ENCODE results near the gene MYEOV. TPM values are rescaled to one million over a fixed set of nuclear protein-coding genes. Genes with fewer than 3 reads are reported as not detected.

The MYEOV gene
- total RNA-seq, 1 experiment from 2014 or later: 182 TPM

GRCh38 chr11:69304258-69304657, 10.3 kb downstream of the MYEOV start:
- DNase-seq: no peak
- POLR2A ChIA-PET (ENCODE audit: unreplicated experiment): interaction anchor here (0.6 kb wide), 1 partner anchor 371 kb away, joined by 3 read pairs; the partner anchor contains the start of gene LTO1
- Histone ChIP-seq H3K4me3 (no peak overlapping the region), H2AFZ (no peak overlapping the region), H3K27ac (peak overlapping the region; percentile 22), H3K36me3 (ENCODE audit: low read depth) (peaks cover 79% of the 10 kb centered on the region), H3K27me3 (ENCODE audit: insufficient read depth, low read depth) (no peaks in the 10 kb centered on the region), H3F3A (ENCODE audit: insufficient read depth, low read depth) (peaks cover 83% of the 10 kb centered on the region), H4K20me1 (ENCODE audit: insufficient read depth) (peaks cover 54% of the 10 kb centered on the region), H3K79me2 (ENCODE audit: low read depth) (peaks cover 97% of the 10 kb centered on the region), H3K9me3 (ENCODE audit: insufficient read depth, low read depth) (no peaks in the 10 kb centered on the region), H3K4me2 (0 out of 2 replicates have a peak overlapping the region, but pooled peaks have one; percentile 98), H3K4me1 (replicated peaks; ENCODE audit: insufficient read depth) (peaks cover 69% of the 10 kb centered on the region), H3K9me2 (ENCODE audit: insufficient read depth) (no peaks in the 10 kb centered on the region)
- no TSS peak for BruUV-seq (replicated peaks)
- CTCF ChIA-PET: no interaction called here
- intact Hi-C loops (cut with micrococcal nuclease; ENCODE audit: unreplicated experiment): loop anchor here (5.0 kb wide), 1 partner anchor 48 kb away; no protein-coding TSS in a partner anchor
- no peak for TF ChIP-seq EZH2 (IDR thresholded peaks at IDR 0.05; ENCODE audit: low read depth)
- TF ChIP-seq, protein P1, sequence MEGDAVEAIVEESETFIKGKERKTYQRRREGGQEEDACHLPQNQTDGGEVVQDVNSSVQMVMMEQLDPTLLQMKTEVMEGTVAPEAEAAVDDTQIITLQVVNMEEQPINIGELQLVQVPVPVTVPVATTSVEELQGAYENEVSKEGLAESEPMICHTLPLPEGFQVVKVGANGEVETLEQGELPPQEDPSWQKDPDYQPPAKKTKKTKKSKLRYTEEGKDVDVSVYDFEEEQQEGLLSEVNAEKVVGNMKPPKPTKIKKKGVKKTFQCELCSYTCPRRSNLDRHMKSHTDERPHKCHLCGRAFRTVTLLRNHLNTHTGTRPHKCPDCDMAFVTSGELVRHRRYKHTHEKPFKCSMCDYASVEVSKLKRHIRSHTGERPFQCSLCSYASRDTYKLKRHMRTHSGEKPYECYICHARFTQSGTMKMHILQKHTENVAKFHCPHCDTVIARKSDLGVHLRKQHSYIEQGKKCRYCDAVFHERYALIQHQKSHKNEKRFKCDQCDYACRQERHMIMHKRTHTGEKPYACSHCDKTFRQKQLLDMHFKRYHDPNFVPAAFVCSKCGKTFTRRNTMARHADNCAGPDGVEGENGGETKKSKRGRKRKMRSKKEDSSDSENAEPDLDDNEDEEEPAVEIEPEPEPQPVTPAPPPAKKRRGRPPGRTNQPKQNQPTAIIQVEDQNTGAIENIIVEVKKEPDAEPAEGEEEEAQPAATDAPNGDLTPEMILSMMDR (conservative IDR thresholded peaks at IDR 0.05): no peak

DNA sequence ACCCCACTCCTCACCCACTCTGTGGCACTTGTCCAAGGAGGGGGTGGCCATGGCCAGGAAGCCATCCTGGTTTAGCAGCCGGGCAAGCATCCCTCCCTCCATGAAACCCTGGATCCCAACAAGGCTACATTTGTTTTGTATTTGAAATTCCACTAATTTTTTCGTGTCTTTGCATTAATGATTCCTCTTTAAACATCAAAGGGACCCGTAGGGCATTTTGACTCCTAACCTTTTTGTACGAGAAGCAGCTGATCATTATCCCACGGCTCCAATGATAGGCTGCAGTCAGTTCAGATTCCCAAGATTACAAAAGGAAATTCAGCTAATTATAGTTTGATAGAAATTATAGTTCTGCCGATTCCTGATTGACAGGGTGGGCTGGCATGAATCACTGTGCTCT, 10.7 kb downstream of the MYEOV start:
- POLR2A ChIA-PET (ENCODE audit: unreplicated experiment): interaction anchor here (0.6 kb wide), 2 partner anchors 76 to 371 kb away, joined by 3 to 5 read pairs; partner anchors contain the start of gene LTO1
- no TSS peak for BruUV-seq (replicated peaks)
- intact Hi-C loops (cut with micrococcal nuclease; ENCODE audit: unreplicated experiment): loop anchor here (5.0 kb wide), 1 partner anchor 48 kb away; no protein-coding TSS in a partner anchor
- H3K79me2 ChIP-seq (ENCODE audit: low read depth): peaks cover 97% of the 10 kb centered on the region
- TF ChIP-seq EZH2 (IDR thresholded peaks at IDR 0.05; ENCODE audit: low read depth): no peak
- TF ChIP-seq, protein P1 (conservative IDR thresholded peaks at IDR 0.05): no peak
- peak overlapping the region; percentile 22; the same call in 1 of the 2 replicates for H3K27ac ChIP-seq
- H3K36me3 ChIP-seq (ENCODE audit: low read depth): peaks cover 77% of the 10 kb centered on the region
- H3K4me1 ChIP-seq (replicated peaks; ENCODE audit: insufficient read depth): peaks cover 64% of the 10 kb centered on the region
- H3K9me3 ChIP-seq (ENCODE audit: insufficient read depth, low read depth): no peaks in the 10 kb centered on the region
- H2AFZ ChIP-seq: no peak overlapping the region
- H4K20me1 ChIP-seq (ENCODE audit: insufficient read depth): peaks cover 58% of the 10 kb centered on the region
- CTCF ChIA-PET: no interaction called here
- peaks cover 83% of the 10 kb centered on the region for H3F3A ChIP-seq (ENCODE audit: insufficient read depth, low read depth)
- no peaks in the 10 kb centered on the region for H3K27me3 ChIP-seq (ENCODE audit: insufficient read depth, low read depth)
- DNase-seq: no peak
- H3K4me2 ChIP-seq: no peak overlapping the region
- no peak overlapping the region for H3K4me3 ChIP-seq
- no peaks in the 10 kb centered on the region for H3K9me2 ChIP-seq (ENCODE audit: insufficient read depth)

DNA sequence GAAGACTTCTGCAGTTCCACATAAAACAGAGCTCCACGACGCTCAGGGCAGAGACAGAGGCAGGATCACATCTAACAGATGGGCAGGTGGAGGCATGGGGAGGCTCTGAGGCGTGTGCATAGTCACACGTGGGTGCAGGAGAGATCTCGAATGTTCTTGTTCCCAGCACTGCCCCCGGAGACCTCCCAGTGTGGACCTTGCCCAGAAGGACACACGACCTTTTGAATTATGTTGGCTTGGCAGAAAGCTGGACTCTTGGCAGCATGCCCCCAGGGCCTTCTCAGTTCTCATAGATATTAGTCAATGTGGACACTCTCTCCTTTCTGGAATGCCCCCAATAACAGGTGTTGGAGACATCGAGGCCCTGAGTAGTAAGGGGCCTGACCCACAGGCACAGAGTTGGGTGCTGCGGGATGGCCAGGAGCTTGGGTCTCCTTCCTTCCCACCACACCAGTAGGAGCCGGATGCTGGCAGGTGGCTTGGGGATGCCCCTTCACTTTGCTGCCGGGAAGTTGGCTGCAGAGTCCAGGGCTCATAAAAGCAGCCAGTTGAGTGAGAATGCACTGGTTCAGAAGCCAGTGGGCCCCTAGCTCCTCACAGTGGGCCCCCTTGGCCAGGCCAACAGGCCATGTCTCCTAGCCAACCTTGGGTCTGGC, 12.1 kb downstream of the MYEOV start:
- peaks cover 51% of the 10 kb centered on the region for H3K4me1 ChIP-seq (replicated peaks; ENCODE audit: insufficient read depth)
- CTCF ChIA-PET: no interaction called here
- no peaks in the 10 kb centered on the region for H3K9me2 ChIP-seq (ENCODE audit: insufficient read depth)
- intact Hi-C loops (cut with micrococcal nuclease; ENCODE audit: unreplicated experiment): no loop called here
- peaks cover 71% of the 10 kb centered on the region for H4K20me1 ChIP-seq (ENCODE audit: insufficient read depth)
- DNase-seq: no peak
- H3K4me2 ChIP-seq: no peak overlapping the region
- H3K36me3 ChIP-seq (ENCODE audit: low read depth): peaks cover 76% of the 10 kb centered on the region
- no peak for TF ChIP-seq EZH2 (IDR thresholded peaks at IDR 0.05; ENCODE audit: low read depth)
- TF ChIP-seq, protein P1 (conservative IDR thresholded peaks at IDR 0.05): no peak
- H3K4me3 ChIP-seq: no peak overlapping the region
- no peak overlapping the region for H3K27ac ChIP-seq
- H3K27me3 ChIP-seq (ENCODE audit: insufficient read depth, low read depth): no peaks in the 10 kb centered on the region
- peaks cover 83% of the 10 kb centered on the region for H3F3A ChIP-seq (ENCODE audit: insufficient read depth, low read depth)
- peaks cover 97% of the 10 kb centered on the region for H3K79me2 ChIP-seq (ENCODE audit: low read depth)
- H2AFZ ChIP-seq: no peak overlapping the region
- POLR2A ChIA-PET (ENCODE audit: unreplicated experiment): interaction anchor here (0.5 to 0.6 kb wide), 4 partner anchors 61 to 599 kb away, joined by 3 to 4 read pairs (median 3); no protein-coding TSS in a partner anchor
- H3K9me3 ChIP-seq (ENCODE audit: insufficient read depth, low read depth): no peaks in the 10 kb centered on the region
- BruUV-seq (replicated peaks): no TSS peak
